ENCODE results near the gene DNAH10.

- TF ChIP-seq CTCF (IDR thresholded peaks at IDR 0.05) (no peak), POLR2A (IDR thresholded peaks at IDR 0.05) (no peak)
Observed at GRCh38 chr12:123836292-123836691, 74.2 kb downstream of the DNAH10 start.
